WTC11 (cell line): ENCODE results near the gene LATS2.

Experiments
- CTCF ChIP-seq: fragments of 200-600 bp; IDR thresholded peaks from 2 replicates; pipeline ENCODE4 v1.8.0; 2022; ENCODE audit warnings: antibody characterized with exemption
- TF ChIP-seq, protein P1 (sequence below): sonication (generic); formaldehyde crosslinking; IDR thresholded peaks from 2 replicates; pipeline ENCODE4 v1.8.1; 2022; ENCODE audit warnings: mild to moderate bottlenecking, moderate library complexity, missing genetic modification reagents

DNA sequence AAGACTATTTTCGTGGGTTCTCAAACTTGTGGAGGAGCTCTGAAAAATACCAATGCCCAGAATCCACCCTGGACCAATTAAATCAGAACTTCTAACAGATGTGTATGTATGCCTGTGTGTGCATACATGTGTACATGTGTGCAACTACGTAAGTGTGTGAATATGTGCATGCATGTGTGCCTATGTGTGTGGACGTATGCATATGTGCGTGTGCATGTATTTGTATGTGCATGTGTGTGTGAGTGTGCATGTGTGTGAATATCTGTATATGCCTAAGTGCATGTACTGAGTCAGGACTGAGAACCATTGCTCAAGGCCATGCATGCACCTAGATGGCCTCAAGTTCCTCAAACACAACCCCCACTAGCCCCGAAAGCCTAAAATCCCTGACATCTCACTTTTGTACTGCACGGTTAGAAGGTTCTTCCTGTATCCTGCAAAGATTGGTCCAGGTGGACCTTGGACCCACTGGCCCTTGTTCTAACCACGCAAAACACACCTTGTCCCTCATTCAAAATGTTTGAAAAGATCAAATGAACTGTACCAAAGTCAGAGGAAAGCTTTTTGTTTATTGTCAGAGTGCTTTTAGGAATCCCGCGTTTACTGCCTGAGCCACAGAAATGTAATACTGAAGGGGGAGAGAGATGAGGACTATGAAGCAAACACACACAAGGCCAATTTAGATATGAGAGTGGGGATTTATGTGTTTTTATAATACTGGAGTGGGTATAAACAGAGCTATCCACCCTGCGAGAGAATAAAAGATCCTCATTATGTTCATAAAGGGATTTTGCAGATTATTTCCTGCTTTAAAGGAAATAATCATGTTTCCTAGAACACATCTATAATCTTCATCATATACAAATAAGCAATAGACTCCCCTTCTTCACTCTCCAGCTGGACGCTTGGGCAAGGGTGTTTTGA lies 39.1 kb downstream of the LATS2 start:
- TF ChIP-seq CTCF: no peak
- TF ChIP-seq, protein P1, sequence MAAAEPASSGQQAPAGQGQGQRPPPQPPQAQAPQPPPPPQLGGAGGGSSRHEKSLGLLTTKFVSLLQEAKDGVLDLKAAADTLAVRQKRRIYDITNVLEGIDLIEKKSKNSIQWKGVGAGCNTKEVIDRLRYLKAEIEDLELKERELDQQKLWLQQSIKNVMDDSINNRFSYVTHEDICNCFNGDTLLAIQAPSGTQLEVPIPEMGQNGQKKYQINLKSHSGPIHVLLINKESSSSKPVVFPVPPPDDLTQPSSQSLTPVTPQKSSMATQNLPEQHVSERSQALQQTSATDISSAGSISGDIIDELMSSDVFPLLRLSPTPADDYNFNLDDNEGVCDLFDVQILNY (CRISPR knock-in tag): no peak
